Liver (tissue), 9 donors: ENCODE measurements around the gene IL36B. TPM values are rescaled to one million over a fixed set of nuclear protein-coding genes. Genes with fewer than 3 reads are reported as not detected.

ENCODE experiments used
- DNase-seq: peaks from one replicate; pipeline ENCODE4 v3.0.0-alpha.2; 2017; ENCODE audit warnings: low spot score
- H3K27ac ChIP-seq, 2 donors: one replicate each; pipeline ENCODE4 v1.7.0; 2013; ENCODE audit warnings: inconsistent platforms in 2 of 2, low read length in 2 of 2, control low read depth in 1 of 2, low read depth in 1 of 2, mild to moderate bottlenecking in 1 of 2
- H3K27me3 ChIP-seq, 4 donors: one replicate each; pipeline versions ENCODE4 v1.6.1 to v1.7.0; 2013; ENCODE audit warnings: low read length in 3 of 4, inconsistent platforms in 1 of 4, mild to moderate bottlenecking in 1 of 4, moderate library complexity in 1 of 4; ENCODE audit not compliant: control insufficient read depth in 4 of 4, insufficient read depth in 4 of 4
- H3K36me3 ChIP-seq, 4 donors: one replicate each; pipeline versions ENCODE4 v1.6.1 to v1.7.0; 2013; ENCODE audit warnings: low read length in 3 of 4, mild to moderate bottlenecking in 3 of 4, low read depth in 1 of 4, moderate library complexity in 1 of 4; ENCODE audit not compliant: control insufficient read depth in 4 of 4, insufficient read depth in 3 of 4
- H3K4me1 ChIP-seq, 4 donors: one replicate each; pipeline versions ENCODE4 v1.6.1 to v1.7.0; 2013; ENCODE audit warnings: low read length in 3 of 4, mild to moderate bottlenecking in 3 of 4, moderate library complexity in 1 of 4; ENCODE audit not compliant: control insufficient read depth in 4 of 4, insufficient read depth in 4 of 4
- H3K4me3 ChIP-seq, 3 donors: one replicate each; pipeline versions ENCODE4 v1.6.1 to v1.7.0; 2013; ENCODE audit warnings: low read length in 3 of 3, control low read depth in 1 of 3, low read depth in 1 of 3, mild to moderate bottlenecking in 1 of 3
- H3K9ac ChIP-seq, 2 donors: one replicate each; pipeline ENCODE4 v1.7.0; 2013; ENCODE audit warnings: low read length in 2 of 2, mild to moderate bottlenecking in 2 of 2, moderate library complexity in 2 of 2, control low read depth in 1 of 2, low read depth in 1 of 2
- H3K9me3 ChIP-seq, 4 donors: one replicate each; pipeline versions ENCODE4 v1.6.1 to v1.7.0; 2013; ENCODE audit warnings: low read length in 3 of 4; ENCODE audit not compliant: control insufficient read depth in 4 of 4
- FOXA1 ChIP-seq: IDR thresholded peaks from 2 replicates; pipeline ENCODE4 v1.6.1; 2016; ENCODE audit warnings: antibody characterized with exemption
- FOXA2 ChIP-seq: IDR thresholded peaks from 2 replicates; pipeline ENCODE4 v1.6.1; 2016; ENCODE audit warnings: antibody characterized with exemption
- GABPA ChIP-seq, 2 donors: IDR thresholded peaks in 1 of 2; conservative IDR thresholded peaks in 1 of 2; 2 replicates each; pipeline ENCODE4 v1.6.1; 2016; ENCODE audit warnings: antibody characterized with exemption in 2 of 2, mild to moderate bottlenecking in 1 of 2, moderate library complexity in 1 of 2
- HNF4A ChIP-seq, 2 donors: conservative IDR thresholded peaks; 2 replicates each; pipeline ENCODE4 v1.6.1; 2016; ENCODE audit warnings: antibody characterized with exemption in 2 of 2, mild to moderate bottlenecking in 2 of 2
- HNF4G ChIP-seq: IDR thresholded peaks from 2 replicates; pipeline ENCODE4 v1.6.1; 2016; ENCODE audit warnings: antibody characterized with exemption
- MAX ChIP-seq: IDR thresholded peaks from 2 replicates; pipeline ENCODE4 v1.6.1; 2016; ENCODE audit warnings: antibody characterized with exemption
- NR2F2 ChIP-seq: IDR thresholded peaks from 2 replicates; pipeline ENCODE4 v1.6.1; 2016; ENCODE audit warnings: antibody characterized with exemption
- RXRA ChIP-seq, 2 donors: IDR thresholded peaks; 2 replicates each; pipeline ENCODE4 v1.6.1; 2017 to 2018; ENCODE audit warnings: antibody characterized with exemption in 2 of 2, mild to moderate bottlenecking in 1 of 2
- SP1 ChIP-seq: IDR thresholded peaks from 2 replicates; pipeline ENCODE4 v1.6.1; 2018; ENCODE audit warnings: antibody characterized with exemption, mild to moderate bottlenecking
- TAF1 ChIP-seq: conservative IDR thresholded peaks from 2 replicates; pipeline ENCODE4 v1.6.1; 2016; ENCODE audit warnings: antibody characterized with exemption, mild to moderate bottlenecking
- WGBS: extraction: QIAGEN DNeasy Blood & Tissue Kit; methylation state at CpG from one replicate; pipeline ENCODE4 v1.1.7; 2013; 5-methylcytosine and 5-hydroxymethylcytosine counted together
- polyA plus RNA-seq, 2 donors: library from polyadenylated mRNA; stranded (reverse) in 1 of 2; unstranded in 1 of 2; fragments of 200-250 nt in 1 of 2; fragments of >200 nt in 1 of 2; fragmentation: Nextera tagmentation in 1 of 2; extraction: Ambion mirVana in 1 of 2; gene quantifications; one replicate each; pipeline versions ENCODE4 v1.2.1 to v1.2.3, GENCODE V29; 2013 to 2015
- total RNA-seq, 2 donors: library from RNA; depleted of rRNA; stranded (reverse); fragments of >200 nt; gene quantifications; one replicate each; pipeline ENCODE4 v1.2.3, GENCODE V29; 2014
- TF ChIP-seq, protein P1 (sequence below): IDR thresholded peaks from 2 replicates; pipeline ENCODE4 v1.6.1; 2016; ENCODE audit warnings: antibody characterized with exemption, mild to moderate bottlenecking
- TF ChIP-seq, protein P2 (sequence below): IDR thresholded peaks from 2 replicates; pipeline ENCODE4 v1.6.1; 2016; ENCODE audit warnings: antibody characterized with exemption
- donor health status: healthy.
- donor health status: healthy.
- donor health status: healthy.
- donor health status: healthy.
- donor health status: healthy.

IL36B gene
- total and polyA plus RNA-seq, 4 donors: not detected

DNA sequence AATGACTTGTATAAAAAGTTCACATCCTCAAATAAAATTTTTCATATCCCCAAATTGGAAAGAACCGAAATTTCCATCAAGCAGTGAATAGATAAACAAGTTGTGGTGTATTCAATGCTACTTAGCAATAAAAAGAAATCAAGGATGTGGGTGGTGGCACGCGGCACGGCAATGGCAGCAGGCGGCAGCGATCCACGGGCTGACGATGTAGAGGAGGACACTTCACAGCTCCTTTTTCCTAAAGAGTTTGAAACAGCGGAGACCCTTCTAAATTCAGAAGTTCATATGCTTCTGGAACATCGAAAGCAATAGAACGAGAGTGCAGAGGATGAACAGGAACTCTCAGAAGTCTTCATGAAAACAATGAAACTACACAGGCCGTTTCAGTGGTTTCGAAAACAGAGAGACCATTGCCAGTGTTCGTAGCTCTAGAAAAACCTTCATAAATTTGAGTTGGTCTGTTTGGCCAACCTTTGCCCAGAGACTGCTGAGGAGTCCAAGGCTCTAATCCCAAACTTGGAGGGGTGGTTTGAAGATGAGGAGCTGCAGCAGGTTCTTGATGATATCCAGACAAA is 57.2 kb downstream of the IL36B start (continued):
- TF ChIP-seq, protein P1, sequence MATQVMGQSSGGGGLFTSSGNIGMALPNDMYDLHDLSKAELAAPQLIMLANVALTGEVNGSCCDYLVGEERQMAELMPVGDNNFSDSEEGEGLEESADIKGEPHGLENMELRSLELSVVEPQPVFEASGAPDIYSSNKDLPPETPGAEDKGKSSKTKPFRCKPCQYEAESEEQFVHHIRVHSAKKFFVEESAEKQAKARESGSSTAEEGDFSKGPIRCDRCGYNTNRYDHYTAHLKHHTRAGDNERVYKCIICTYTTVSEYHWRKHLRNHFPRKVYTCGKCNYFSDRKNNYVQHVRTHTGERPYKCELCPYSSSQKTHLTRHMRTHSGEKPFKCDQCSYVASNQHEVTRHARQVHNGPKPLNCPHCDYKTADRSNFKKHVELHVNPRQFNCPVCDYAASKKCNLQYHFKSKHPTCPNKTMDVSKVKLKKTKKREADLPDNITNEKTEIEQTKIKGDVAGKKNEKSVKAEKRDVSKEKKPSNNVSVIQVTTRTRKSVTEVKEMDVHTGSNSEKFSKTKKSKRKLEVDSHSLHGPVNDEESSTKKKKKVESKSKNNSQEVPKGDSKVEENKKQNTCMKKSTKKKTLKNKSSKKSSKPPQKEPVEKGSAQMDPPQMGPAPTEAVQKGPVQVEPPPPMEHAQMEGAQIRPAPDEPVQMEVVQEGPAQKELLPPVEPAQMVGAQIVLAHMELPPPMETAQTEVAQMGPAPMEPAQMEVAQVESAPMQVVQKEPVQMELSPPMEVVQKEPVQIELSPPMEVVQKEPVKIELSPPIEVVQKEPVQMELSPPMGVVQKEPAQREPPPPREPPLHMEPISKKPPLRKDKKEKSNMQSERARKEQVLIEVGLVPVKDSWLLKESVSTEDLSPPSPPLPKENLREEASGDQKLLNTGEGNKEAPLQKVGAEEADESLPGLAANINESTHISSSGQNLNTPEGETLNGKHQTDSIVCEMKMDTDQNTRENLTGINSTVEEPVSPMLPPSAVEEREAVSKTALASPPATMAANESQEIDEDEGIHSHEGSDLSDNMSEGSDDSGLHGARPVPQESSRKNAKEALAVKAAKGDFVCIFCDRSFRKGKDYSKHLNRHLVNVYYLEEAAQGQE: no peak
- TF ChIP-seq SP1: no peak
- no peak for TF ChIP-seq FOXA2
- TF ChIP-seq TAF1: no peak
- TF ChIP-seq FOXA1: no peak
- TF ChIP-seq, protein P2, sequence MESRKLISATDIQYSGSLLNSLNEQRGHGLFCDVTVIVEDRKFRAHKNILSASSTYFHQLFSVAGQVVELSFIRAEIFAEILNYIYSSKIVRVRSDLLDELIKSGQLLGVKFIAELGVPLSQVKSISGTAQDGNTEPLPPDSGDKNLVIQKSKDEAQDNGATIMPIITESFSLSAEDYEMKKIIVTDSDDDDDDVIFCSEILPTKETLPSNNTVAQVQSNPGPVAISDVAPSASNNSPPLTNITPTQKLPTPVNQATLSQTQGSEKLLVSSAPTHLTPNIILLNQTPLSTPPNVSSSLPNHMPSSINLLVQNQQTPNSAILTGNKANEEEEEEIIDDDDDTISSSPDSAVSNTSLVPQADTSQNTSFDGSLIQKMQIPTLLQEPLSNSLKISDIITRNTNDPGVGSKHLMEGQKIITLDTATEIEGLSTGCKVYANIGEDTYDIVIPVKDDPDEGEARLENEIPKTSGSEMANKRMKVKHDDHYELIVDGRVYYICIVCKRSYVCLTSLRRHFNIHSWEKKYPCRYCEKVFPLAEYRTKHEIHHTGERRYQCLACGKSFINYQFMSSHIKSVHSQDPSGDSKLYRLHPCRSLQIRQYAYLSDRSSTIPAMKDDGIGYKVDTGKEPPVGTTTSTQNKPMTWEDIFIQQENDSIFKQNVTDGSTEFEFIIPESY: no peak
- no peak for TF ChIP-seq GABPA (IDR thresholded peaks at IDR 0.05 in 1 of 2, conservative IDR thresholded peaks at IDR 0.05 in 1 of 2)
- no peak for TF ChIP-seq MAX

GRCh38 chr2:112994648-112995047 is 58.0 kb downstream of the IL36B start:
- H3K27ac ChIP-seq: no peak overlapping the region
- H3K9ac ChIP-seq: no peak overlapping the region
- peaks cover 0 to 6% (median 3%) of the 10 kb centered on the region in 4 donors for H3K9me3 ChIP-seq
- TF ChIP-seq, protein P1: no peak
- TF ChIP-seq HNF4A (conservative IDR thresholded peaks at IDR 0.05): no peak
- no peak for TF ChIP-seq FOXA2
- TF ChIP-seq FOXA1: no peak
- TF ChIP-seq HNF4G: no peak
- no peak for TF ChIP-seq NR2F2
- no peak for TF ChIP-seq RXRA (IDR thresholded peaks at IDR 0.05)
- DNase-seq: no peak
- H3K27me3 ChIP-seq: no peaks in the 10 kb centered on the region
- no peak overlapping the region for H3K4me3 ChIP-seq
- peaks cover 0 to 4% (median 2%) of the 10 kb centered on the region in 4 donors for H3K4me1 ChIP-seq
- 94% methylated on average over 2 of the region's 2 CpGs for WGBS
- H3K36me3 ChIP-seq: no peaks in the 10 kb centered on the region
